K562 (cell line): ENCODE measurements around the gene ZNF236.

Experiments used
- BRCA1 ChIP-seq, 2 experiments: fragments of 450-650 bp in 1 of 2; sonication (generic) in 1 of 2; formaldehyde crosslinking in 1 of 2; IDR thresholded peaks; 2 replicates each; pipeline versions ENCODE4 v1.5.0 to v1.6.1; 2017 to 2020; ENCODE audit warnings: mild to moderate bottlenecking in 1 of 2, missing genetic modification reagents in 1 of 2
- CTCF ChIP-seq, 3 experiments: IDR thresholded peaks in 2 of 3; conservative IDR thresholded peaks in 1 of 3; 2 replicates each; pipeline ENCODE4 v1.5.1; 2011 to 2012; ENCODE audit warnings: low read length in 3 of 3, mild to moderate bottlenecking in 3 of 3, control low read depth in 2 of 3, improper control_type of control experiment in 1 of 3, inconsistent platforms in 1 of 3, low read depth in 1 of 3, mixed read lengths in 1 of 3, moderate library complexity in 1 of 3; ENCODE audit not compliant: insufficient read depth in 2 of 3
- GABPB1 ChIP-seq: sonication (generic); formaldehyde crosslinking; IDR thresholded peaks from 2 replicates; pipeline ENCODE4 v1.8.0; 2022; ENCODE audit warnings: mild to moderate bottlenecking, missing genetic modification reagents
- IRF1 ChIP-seq: sonication (generic); formaldehyde crosslinking; IDR thresholded peaks from 2 replicates; pipeline ENCODE4 v1.8.0; 2022; ENCODE audit warnings: missing genetic modification reagents, mild to moderate bottlenecking, borderline replicate concordance
- KDM1A ChIP-seq, 2 experiments: fragments of 450-650 bp; IDR thresholded peaks; 2 replicates each; pipeline ENCODE4 v1.6.1; 2016; ENCODE audit warnings: mild to moderate bottlenecking in 2 of 2
- PHF8 ChIP-seq: fragments of 200-600 bp; sonication (generic); IDR thresholded peaks from 2 replicates; pipeline ENCODE4 v1.6.1; 2012; ENCODE audit warnings: mixed run types, mild to moderate bottlenecking, inconsistent platforms, low read length, moderate library complexity, borderline replicate concordance
- SREBF2 ChIP-seq: sonication (generic); formaldehyde crosslinking; IDR thresholded peaks from 2 replicates; pipeline ENCODE4 v1.4.0; 2020; ENCODE audit warnings: mild to moderate bottlenecking, missing genetic modification reagents
- STAT6 ChIP-seq: sonication (generic); formaldehyde crosslinking; IDR thresholded peaks from 2 replicates; pipeline ENCODE4 v1.8.1; 2023; ENCODE audit warnings: mild to moderate bottlenecking, missing genetic modification reagents
- TEAD1 ChIP-seq, 2 experiments: fragments of 450-650 bp in 1 of 2; sonication (generic) in 1 of 2; formaldehyde crosslinking; IDR thresholded peaks; 2 replicates each; pipeline versions ENCODE4 v1.4.0 to v1.8.0; 2020 to 2022; ENCODE audit warnings: mild to moderate bottlenecking in 2 of 2, missing genetic modification reagents in 1 of 2
- ZNF444 ChIP-seq: fragments of 250-450 bp; sonication (Bioruptor Pico); IDR thresholded peaks from 2 replicates; pipeline ENCODE4 v1.4.0; 2020; ENCODE audit warnings: mild to moderate bottlenecking, moderate library complexity
- ZNF592 ChIP-seq: fragments of 450-650 bp; IDR thresholded peaks from 2 replicates; pipeline ENCODE4 v1.6.1; 2017; ENCODE audit warnings: antibody characterized with exemption, mild to moderate bottlenecking
- ZNF639 ChIP-seq, 2 experiments: fragments of 200-800 bp in 1 of 2; sonication (Bioruptor generic) in 1 of 2; sonication (generic) in 1 of 2; formaldehyde crosslinking in 1 of 2; IDR thresholded peaks in 1 of 2; conservative IDR thresholded peaks in 1 of 2; 2 replicates each; pipeline versions ENCODE4 v1.5.0 to v1.6.1; 2016 to 2020; ENCODE audit warnings: missing compliant biosample characterization in 1 of 2, missing genetic modification characterization in 1 of 2, missing genetic modification reagents in 1 of 2
- ZNF77 ChIP-seq: fragments of 250-450 bp; sonication (Bioruptor Pico); IDR thresholded peaks from 2 replicates; pipeline ENCODE4 v1.5.0; 2020

GRCh38 chr18:76850112-76850511 is 27.8 kb downstream of the ZNF236 start:
- TF ChIP-seq SREBF2 (no peak), BRCA1 (IDR thresholded peaks at IDR 0.05) (no peak), BRCA1 (CRISPR knock-in tag; IDR thresholded peaks at IDR 0.05) (no peak), ZNF592 (no peak), KDM1A (IDR thresholded peaks at IDR 0.05) (no peak), CTCF (IDR thresholded peaks at IDR 0.05 in 2 of 3, conservative IDR thresholded peaks at IDR 0.05 in 1 of 3; ENCODE audit: insufficient read depth in 2 of 3, low read depth in 1 of 3, low read length in 3 of 3) (no peak), TEAD1 (CRISPR knock-in tag; IDR thresholded peaks at IDR 0.05) (no peak), ZNF444 (no peak), ZNF77 (CRISPR knock-in tag) (no peak), ZNF639 (CRISPR knock-in tag; conservative IDR thresholded peaks at IDR 0.05 in 1 of 2, IDR thresholded peaks at IDR 0.05 in 1 of 2) (no peak), STAT6 (CRISPR knock-in tag) (no peak), PHF8 (no peak), GABPB1 (CRISPR knock-in tag) (no peak), IRF1 (CRISPR knock-in tag) (no peak)
